DOHH2 (cell line): Measurements from ENCODE around the gene L3MBTL2.
A peak's percentile ranks its signal among the peaks of the same experiment; 100 is the strongest.

Source experiments
- H3F3A ChIP-seq: fragments of 200-600 bp; sonication (generic), shearing (Covaris generic); 2 replicates; pipeline ENCODE4 v1.6.0; 2016; ENCODE audit warnings: antibody characterized with exemption, mild to moderate bottlenecking; ENCODE audit not compliant: control insufficient read depth, insufficient read depth
- H3K27ac ChIP-seq: fragments of 200-600 bp; sonication (generic); 2 replicates; pipeline ENCODE4 v1.5.1; 2014; ENCODE audit warnings: low read depth, mild to moderate bottlenecking, low read length, moderate library complexity
- H3K27me3 ChIP-seq: fragments of 200-600 bp; sonication (generic); 2 replicates; pipeline ENCODE4 v1.6.1; 2014; ENCODE audit warnings: mild to moderate bottlenecking, low read length, mixed read lengths; ENCODE audit not compliant: control insufficient read depth
- H3K36me3 ChIP-seq: fragments of 200-600 bp; sonication (generic); 2 replicates; pipeline ENCODE4 v1.6.1; 2014; ENCODE audit warnings: mild to moderate bottlenecking, low read length, moderate library complexity, mixed read lengths; ENCODE audit not compliant: control insufficient read depth
- H3K4me1 ChIP-seq: fragments of 200-600 bp; sonication (generic); 2 replicates; pipeline ENCODE4 v1.6.1; 2014; ENCODE audit warnings: mild to moderate bottlenecking, low read length, mixed read lengths; ENCODE audit not compliant: control insufficient read depth
- H3K4me2 ChIP-seq: fragments of 200-600 bp; sonication (generic); 2 replicates; pipeline ENCODE4 v1.6.0; 2014; ENCODE audit warnings: mild to moderate bottlenecking, low read length, moderate library complexity
- H3K4me3 ChIP-seq: fragments of 200-600 bp; sonication (generic); 2 replicates; pipeline ENCODE4 v1.5.1; 2014; ENCODE audit warnings: mild to moderate bottlenecking, low read length, mixed read lengths
- H3K79me2 ChIP-seq: fragments of 200-600 bp; sonication (generic); 2 replicates; pipeline ENCODE4 v1.6.1; 2014; ENCODE audit warnings: mild to moderate bottlenecking, low read length, mixed read lengths; ENCODE audit not compliant: control insufficient read depth
- H3K9me2 ChIP-seq: fragments of 200-600 bp; sonication (generic); replicated peaks from 2 replicates; pipeline ENCODE4 v1.6.1; 2014; ENCODE audit warnings: mild to moderate bottlenecking, low read length, mixed read lengths; ENCODE audit not compliant: control insufficient read depth
- H3K9me3 ChIP-seq: fragments of 200-600 bp; sonication (generic); 2 replicates; pipeline ENCODE4 v1.6.1; 2014; ENCODE audit warnings: antibody characterized with exemption, low read length, mixed read lengths; ENCODE audit not compliant: control insufficient read depth, insufficient read depth
- H4K20me1 ChIP-seq: fragments of 200-600 bp; sonication (generic); 2 replicates; pipeline ENCODE4 v1.6.0; 2014; ENCODE audit warnings: low read depth, mild to moderate bottlenecking, antibody characterized with exemption, low read length, moderate library complexity; ENCODE audit not compliant: control insufficient read depth, insufficient read depth
- CTCF ChIP-seq: fragments of 200-600 bp; sonication (generic); IDR thresholded peaks from one replicate; pipeline ENCODE4 v1.5.1; 2014; ENCODE audit warnings: antibody characterized with exemption, mild to moderate bottlenecking, low read depth, low read length; ENCODE audit not compliant: poor library complexity, severe bottlenecking
- EZH2phosphoT487 ChIP-seq: fragments of 200-600 bp; sonication (generic); IDR thresholded peaks from 2 replicates; pipeline ENCODE4 v1.6.1; 2017; ENCODE audit warnings: borderline replicate concordance, mild to moderate bottlenecking, antibody characterized with exemption, low read length, moderate library complexity, mixed read lengths

The L3MBTL2 gene

DNA sequence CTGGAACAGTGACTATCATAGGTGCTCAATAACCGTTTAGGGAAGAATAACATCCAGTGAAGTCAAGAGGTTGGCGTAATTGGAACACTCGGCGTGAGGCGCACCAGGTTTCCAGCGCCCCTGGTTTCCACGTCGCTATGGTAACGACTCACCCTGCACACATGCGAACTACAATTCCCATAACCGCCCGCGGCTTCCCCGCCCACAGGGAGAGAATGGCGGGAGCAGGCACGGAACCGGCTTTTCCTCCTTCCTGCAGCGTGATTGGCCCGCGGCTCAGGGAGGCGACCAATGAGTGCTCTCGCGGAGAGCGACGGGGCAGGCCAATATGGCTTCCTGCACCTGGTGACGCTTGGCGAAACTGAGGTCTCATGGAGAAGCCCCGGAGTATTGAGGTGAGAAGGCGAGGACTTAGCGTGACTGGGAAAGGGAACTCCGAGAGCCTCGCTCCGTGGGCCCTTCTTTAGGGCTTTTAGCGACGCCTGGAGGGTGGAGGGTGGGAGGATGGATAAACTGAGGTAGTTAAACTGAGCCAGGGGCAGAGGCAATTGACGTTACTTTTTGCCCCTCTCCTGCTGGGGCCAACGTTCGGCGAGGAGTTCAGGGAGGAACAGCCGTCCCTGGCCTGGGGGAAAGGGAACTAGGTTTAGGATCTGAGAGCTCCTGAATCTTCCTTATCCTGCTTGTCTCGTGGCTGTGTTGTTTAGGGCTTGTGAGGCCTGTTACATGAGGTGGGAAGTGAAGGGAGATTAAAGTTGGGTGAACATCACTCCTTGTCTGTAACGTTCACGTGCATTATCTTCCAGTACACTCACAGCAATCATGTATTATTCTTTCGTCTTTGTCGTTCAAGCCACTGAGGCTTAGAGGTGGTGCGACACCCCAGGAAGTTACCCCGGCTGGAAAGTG, at the start of gene L3MBTL2:
Gene L3MBTL2 (plus strand): TSS at position 321 of the 909 bp plus-strand sequence. CDS start 51 bp downstream, at position 372.
- H3K9me3 ChIP-seq: no peaks in the 10 kb centered on the region
- H3K4me1 ChIP-seq: peaks cover 37% of the 10 kb centered on the region
- no peaks in the 10 kb centered on the region for H3K9me2 ChIP-seq
- peaks cover 18% of the 10 kb centered on the region for H3F3A ChIP-seq
- no peak for TF ChIP-seq EZH2phosphoT487
- TF ChIP-seq CTCF: peak; percentile 25
- H4K20me1 ChIP-seq: no peaks in the 10 kb centered on the region
- H3K79me2 ChIP-seq: peaks cover 43% of the 10 kb centered on the region
- peak within 1 kb of the TSS; percentile 95 for H3K27ac ChIP-seq
- peaks cover 30% of the 10 kb centered on the region for H3K36me3 ChIP-seq
- peak within 1 kb of the TSS; percentile 92 for H3K4me2 ChIP-seq
- peak within 1 kb of the TSS; percentile 94 for H3K4me3 ChIP-seq
- peaks cover 4% of the 10 kb centered on the region; the same call in 1 of the 2 replicates for H3K27me3 ChIP-seq

DNA sequence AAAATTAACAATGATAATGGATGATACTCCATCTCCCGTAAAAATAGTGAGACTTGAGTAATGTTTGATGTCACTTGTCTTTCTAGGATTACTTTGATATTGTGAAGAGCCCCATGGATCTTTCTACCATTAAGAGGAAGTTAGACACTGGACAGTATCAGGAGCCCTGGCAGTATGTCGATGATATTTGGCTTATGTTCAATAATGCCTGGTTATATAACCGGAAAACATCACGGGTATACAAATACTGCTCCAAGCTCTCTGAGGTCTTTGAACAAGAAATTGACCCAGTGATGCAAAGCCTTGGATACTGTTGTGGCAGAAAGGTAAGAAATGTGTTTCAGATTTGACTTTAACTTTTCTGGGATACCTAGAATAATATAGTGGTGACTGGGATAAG, 48.0 kb upstream of the L3MBTL2 start:
- Histone ChIP-seq H3K4me2 (no peak overlapping the region), H3K27ac (no peak overlapping the region), H3K4me1 (no peaks in the 10 kb centered on the region), H3K27me3 (no peaks in the 10 kb centered on the region), H3K9me3 (no peaks in the 10 kb centered on the region), H3K36me3 (peaks cover 96% of the 10 kb centered on the region), H3K4me3 (no peak overlapping the region), H3K79me2 (no peaks in the 10 kb centered on the region), H4K20me1 (no peaks in the 10 kb centered on the region), H3K9me2 (no peaks in the 10 kb centered on the region), H3F3A (no peaks in the 10 kb centered on the region)
- TF ChIP-seq EZH2phosphoT487 (no peak), CTCF (no peak)

DNA sequence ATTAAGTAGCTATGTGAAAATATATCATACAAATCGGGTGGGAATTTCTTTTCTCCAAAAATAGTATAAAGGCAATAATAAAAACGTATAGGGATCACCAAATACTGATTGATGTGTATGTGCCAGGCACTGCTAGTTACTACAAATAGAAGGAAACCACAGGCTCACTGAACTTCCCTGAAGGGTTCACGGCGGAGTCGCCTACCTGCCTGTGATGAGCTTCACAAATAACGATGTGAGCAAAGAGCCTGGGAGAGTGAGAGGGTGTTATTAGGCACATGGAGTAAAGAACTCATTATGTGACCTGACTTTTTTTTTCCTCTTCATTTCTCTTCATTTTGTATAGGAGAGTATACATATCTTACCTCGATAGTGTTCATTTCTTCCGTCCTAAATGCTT, 36.0 kb upstream of the L3MBTL2 start:
- Histone ChIP-seq H3K27ac (no peak overlapping the region), H3K4me3 (no peak overlapping the region), H3K79me2 (no peaks in the 10 kb centered on the region), H3K9me3 (no peaks in the 10 kb centered on the region), H3K36me3 (peaks cover 86% of the 10 kb centered on the region), H3K27me3 (no peaks in the 10 kb centered on the region), H3K4me1 (no peaks in the 10 kb centered on the region), H3K9me2 (no peaks in the 10 kb centered on the region), H3K4me2 (no peak overlapping the region), H4K20me1 (no peaks in the 10 kb centered on the region), H3F3A (peaks cover 5% of the 10 kb centered on the region; the same call in 1 of the 2 replicates)
- no peak for TF ChIP-seq CTCF
- no peak for TF ChIP-seq EZH2phosphoT487
